Left kidney (tissue), 2 donors: ENCODE results near the gene ATF6. TPM values are rescaled to one million over a fixed set of nuclear protein-coding genes. Genes with fewer than 3 reads are reported as not detected.

Experiments used
- DNase-seq: peaks from one replicate; pipeline ENCODE4 v3.0.0-alpha.2; 2013
- polyA plus RNA-seq: library from polyadenylated mRNA; unstranded; fragments of 120-200 nt; gene quantifications from one replicate; pipeline ENCODE4 v1.2.1, GENCODE V29; 2013; ENCODE audit not compliant: insufficient read length

ATF6 gene
- polyA plus RNA-seq, 1 donor, result 35.1 TPM

- no peak for DNase-seq
These were observed 203.9 kb downstream of the ATF6 start for GRCh38 chr1:161970036-161970435.

DNA sequence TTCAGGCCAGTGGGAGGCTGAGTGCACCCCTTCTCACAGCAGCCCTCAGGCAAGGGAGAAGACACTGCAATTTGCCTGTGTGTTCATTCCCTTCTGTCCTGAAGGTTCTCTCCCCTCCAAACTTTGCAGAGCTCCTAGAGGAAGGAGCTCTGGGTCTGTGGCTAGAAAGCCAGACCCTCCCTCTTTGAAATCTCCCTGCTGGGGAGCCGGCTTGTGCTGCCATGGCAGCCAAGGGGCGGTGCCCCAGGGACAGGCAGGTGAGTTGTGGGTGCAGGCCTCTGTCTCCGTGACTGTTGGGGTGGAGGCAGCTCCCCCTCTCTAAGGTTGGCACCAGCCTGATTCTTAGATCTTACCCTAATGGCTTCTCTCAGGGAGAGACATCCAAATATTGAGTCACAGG, 204.5 kb downstream of the ATF6 start:
- DNase-seq, result no peak

- DNase-seq, result no peak
These were observed 206.7 kb downstream of the ATF6 start for GRCh38 chr1:161972828-161973227.

GRCh38 chr1:161973924-161974845, 208.1 kb downstream of the ATF6 start:
- no peak for DNase-seq

GRCh38 chr1:161978011-161978790, 212.1 kb downstream of the ATF6 start:
- DNase-seq, result no peak

GRCh38 chr1:161981126-161981525, 215.0 kb downstream of the ATF6 start:
- DNase-seq, result no peak

- DNase-seq, result no peak
These were observed 215.8 kb downstream of the ATF6 start for GRCh38 chr1:161981735-161982506.

DNA sequence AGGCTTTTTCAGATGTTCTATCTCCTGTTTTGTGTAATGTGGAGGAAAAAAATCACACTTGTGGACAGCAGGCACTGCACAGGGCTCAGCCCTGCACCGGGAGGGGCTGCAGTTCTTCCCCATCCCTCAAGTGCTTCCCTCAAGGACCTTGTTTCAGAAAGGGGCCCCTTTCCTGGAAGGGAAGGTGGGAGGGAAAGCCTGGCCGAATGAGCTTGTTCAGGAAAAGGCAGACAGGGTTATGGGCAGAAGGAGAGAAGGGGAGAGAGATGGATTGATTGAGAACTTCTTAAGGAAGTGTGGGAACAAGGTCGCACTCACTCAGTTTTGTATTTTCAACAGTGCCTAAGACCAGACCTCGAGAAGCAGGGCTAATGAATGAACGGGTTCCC, 216.4 kb downstream of the ATF6 start:
- DNase-seq, result no peak

- no peak for DNase-seq
These were observed 216.8 kb downstream of the ATF6 start for GRCh38 chr1:161982917-161983316.

DNA sequence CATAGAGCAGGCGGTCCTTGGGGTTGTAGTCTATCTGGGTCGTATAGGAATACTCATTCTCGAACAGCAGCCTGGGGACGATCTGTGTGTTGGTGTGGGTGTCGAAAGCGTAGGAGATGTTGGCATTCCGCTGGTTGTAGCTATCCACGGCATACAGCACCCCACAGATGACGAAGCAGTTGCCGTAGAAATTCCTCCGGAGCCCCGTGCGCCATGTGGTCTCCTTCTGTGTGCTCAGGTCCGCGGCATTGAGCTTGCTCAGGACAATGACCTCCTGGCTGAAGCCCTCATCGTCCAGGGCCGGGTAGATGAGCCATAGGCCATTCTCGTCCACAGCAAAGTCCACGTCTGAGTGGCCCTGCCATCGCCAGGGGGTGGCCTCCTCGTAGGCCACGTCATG, 217.6 kb downstream of the ATF6 start:
- DNase-seq, result no peak

GRCh38 chr1:161985301-161985822, 219.2 kb downstream of the ATF6 start:
- no peak for DNase-seq

DNA sequence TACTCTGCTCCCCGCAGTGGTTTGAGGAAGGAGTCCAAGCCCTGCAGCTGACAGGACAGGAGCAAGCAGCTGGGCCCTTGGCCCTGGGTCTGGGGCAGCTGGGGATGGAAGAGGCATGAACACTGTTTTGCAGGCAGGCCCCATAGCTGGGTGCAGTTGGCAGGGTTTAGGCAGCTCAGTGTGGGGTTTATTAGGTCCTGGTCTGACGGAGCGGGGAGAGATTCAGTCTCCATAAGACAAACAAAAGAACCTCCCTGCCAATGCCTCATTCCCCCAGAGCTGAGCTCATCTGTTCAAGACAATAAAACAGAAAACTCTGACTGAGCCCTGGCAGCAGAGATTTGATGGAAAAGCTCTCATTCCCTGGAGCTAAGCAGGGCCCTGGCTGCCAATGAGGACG, 220.2 kb downstream of the ATF6 start:
- no peak for DNase-seq

DNA sequence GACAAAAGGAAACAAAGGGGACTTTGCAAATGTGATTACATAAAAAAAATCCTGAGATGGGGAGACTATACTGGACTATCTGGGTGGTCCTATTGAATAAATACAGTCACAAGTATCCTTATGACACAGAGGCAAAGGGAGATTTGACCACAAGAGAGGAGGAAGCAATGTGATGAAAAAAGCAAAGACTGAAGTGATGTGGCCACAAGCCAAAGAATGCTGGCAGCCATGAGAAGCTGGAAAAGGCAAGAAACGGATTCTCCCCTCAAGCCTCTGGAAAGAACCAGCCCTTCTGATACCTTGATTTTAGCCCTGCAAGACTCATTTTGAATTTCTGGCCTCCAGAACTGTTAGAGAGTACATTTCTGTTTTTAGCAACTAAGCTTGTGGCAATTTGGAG, 221.2 kb downstream of the ATF6 start:
- DNase-seq, result no peak

DNA sequence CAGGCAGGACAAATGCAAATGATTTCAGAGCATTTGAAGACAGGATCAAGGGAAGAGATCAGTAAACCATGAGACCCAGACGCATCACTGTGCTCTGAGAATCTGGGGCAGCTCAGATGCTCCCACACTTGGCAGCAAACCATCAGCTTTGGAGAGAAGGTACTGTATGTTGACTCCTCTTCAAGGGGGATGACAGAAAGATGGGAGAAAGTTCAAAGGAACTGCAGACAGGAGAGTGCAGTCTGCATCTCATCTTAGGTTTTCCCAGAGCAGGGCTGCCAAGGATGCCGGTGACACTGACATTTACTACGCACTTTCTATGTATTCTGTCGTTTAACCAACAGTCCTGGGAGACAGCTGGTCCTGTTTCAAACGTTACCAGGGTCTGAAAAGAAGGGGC, 221.8 kb downstream of the ATF6 start:
- DNase-seq, result no peak

- DNase-seq, result no peak
These were observed 222.3 kb downstream of the ATF6 start for GRCh38 chr1:161988413-161988812.

GRCh38 chr1:161989108-161989507, 223.0 kb downstream of the ATF6 start:
- no peak for DNase-seq

DNA sequence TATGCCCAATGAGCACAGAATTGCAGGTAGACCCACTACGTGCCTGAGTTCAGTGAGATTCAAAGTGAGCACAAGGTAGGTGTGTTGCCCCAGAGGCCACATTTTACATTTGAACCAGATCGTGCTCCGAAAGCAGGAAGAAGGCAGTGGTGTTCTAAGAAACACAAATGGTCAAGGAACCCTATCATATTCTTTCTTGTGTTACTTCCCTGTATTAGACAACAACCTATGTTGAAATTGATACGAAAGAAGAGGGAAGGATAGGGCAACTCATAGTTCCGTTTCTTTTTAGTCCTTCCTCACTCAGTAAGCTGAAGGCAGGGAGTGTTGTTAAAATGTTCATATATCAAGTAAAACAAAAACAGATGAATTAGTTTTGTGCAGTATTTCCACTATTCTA, 223.7 kb downstream of the ATF6 start:
- DNase-seq, result no peak

DNA sequence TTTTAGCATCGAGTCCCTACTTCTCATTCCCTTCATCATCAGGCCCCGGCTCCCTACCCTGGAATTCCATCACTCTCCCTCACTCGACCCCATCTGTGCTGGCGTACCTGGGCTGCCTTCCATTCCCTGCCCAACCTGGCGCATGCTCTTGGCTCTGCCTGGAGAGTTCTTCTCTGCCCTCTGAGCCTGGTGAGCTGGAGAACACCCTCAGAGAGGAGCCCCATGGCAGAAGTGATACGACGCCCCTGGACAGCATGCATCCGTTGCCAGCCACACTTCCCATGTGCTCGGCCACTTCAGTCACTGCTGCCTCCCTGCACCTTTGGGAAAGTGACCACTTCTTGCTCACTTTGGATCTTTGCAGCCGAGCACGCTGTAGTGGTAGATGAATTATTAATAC, 227.5 kb downstream of the ATF6 start:
- no peak for DNase-seq

GRCh38 chr1:161994175-161994668, 228.1 kb downstream of the ATF6 start:
- no peak for DNase-seq

- DNase-seq, result no peak
These were observed 231.0 kb downstream of the ATF6 start for GRCh38 chr1:161997152-161997551.

- no peak for DNase-seq
These were observed 232.7 kb downstream of the ATF6 start for GRCh38 chr1:161998811-161999210.
